GM12891 (cell line): ENCODE results near the gene IL10RA.

Experiments
- PAX5 ChIP-seq: IDR thresholded peaks from 2 replicates; pipeline ENCODE4 v1.6.1; 2011; ENCODE audit warnings: low read length, moderate library complexity, mild to moderate bottlenecking; ENCODE audit not compliant: insufficient read depth, severe bottlenecking
- POLR2A ChIP-seq: IDR thresholded peaks from 2 replicates; pipeline ENCODE4 v1.6.1; 2011; ENCODE audit warnings: low read depth, low read length, control low read depth
- POLR2AphosphoS5 ChIP-seq: IDR thresholded peaks from 2 replicates; pipeline ENCODE4 v1.6.1; 2011; ENCODE audit warnings: low read depth, low read length, control low read depth
- POU2F2 ChIP-seq: IDR thresholded peaks from 2 replicates; pipeline ENCODE4 v1.6.1; 2011; ENCODE audit warnings: low read depth, mild to moderate bottlenecking, control low read depth, low read length, moderate library complexity
- SPI1 ChIP-seq: IDR thresholded peaks from 2 replicates; pipeline ENCODE4 v1.6.1; 2011; ENCODE audit warnings: low read depth, low read length, control low read depth
- TAF1 ChIP-seq: IDR thresholded peaks from 2 replicates; pipeline ENCODE4 v1.6.1; 2011; ENCODE audit warnings: low read depth, low read length, control low read depth

DNA sequence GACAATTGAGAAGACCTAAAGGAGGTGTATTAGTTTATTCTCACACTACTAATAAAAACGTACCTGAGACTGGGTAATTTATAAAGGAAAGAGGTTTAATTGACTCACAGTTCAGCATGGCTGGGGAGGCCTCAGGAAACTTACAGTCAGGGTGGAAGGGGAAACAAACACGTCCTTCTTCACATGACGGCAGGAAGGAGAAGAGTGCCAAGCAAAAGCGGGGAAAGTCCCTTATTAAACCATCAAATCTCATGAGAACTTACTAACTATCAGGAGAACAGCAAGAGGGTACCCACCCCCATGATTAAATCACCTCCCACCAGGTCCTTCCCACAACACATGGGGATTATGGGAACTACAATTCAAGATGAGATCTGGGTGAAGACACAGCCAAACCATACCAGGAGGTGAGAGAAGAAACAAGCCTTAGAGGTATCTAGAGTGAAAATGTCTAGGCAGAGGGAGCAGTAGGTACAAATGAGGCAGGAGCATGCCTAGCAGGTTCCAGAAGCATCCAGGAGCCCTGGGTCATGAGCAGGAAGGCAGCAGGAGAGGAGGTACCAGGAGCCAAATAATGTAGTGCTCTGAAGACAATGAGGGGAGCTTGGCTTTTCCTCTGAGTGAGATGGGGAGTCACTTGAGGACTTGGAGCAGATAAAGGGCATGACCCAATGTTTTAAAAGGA lies 31.6 kb downstream of the IL10RA start:
- TF ChIP-seq SPI1, result no peak
- no peak for TF ChIP-seq POLR2A
- TF ChIP-seq POU2F2, result no peak
- TF ChIP-seq POLR2AphosphoS5, result no peak
- no peak for TF ChIP-seq TAF1
- TF ChIP-seq PAX5, result no peak
